Thymus (tissue), 14 donors: ENCODE data around the gene ZMYND11. TPM values are rescaled to one million over a fixed set of nuclear protein-coding genes. Genes with fewer than 3 reads are reported as not detected.
A peak's percentile ranks its signal among the peaks of the same experiment; 100 is the strongest.

ENCODE experiments used
- DNase-seq, 9 donors: peaks; one replicate each; pipeline ENCODE4 v3.0.0-alpha.2; 2013; ENCODE audit warnings: low spot score in 9 of 9, low read depth in 6 of 9, missing footprints in 1 of 9
- H3K27ac ChIP-seq, 2 donors: one replicate each; pipeline ENCODE4 v1.5.1; 2013; ENCODE audit warnings: control low read depth in 1 of 2, low read depth in 1 of 2, low read length in 1 of 2, mild to moderate bottlenecking in 1 of 2, moderate library complexity in 1 of 2
- H3K27me3 ChIP-seq, 2 donors: one replicate each; pipeline ENCODE4 v1.5.1; 2013; ENCODE audit warnings: low read length in 1 of 2; ENCODE audit not compliant: control insufficient read depth in 2 of 2, insufficient read depth in 1 of 2
- H3K36me3 ChIP-seq, 2 donors: one replicate each; pipeline ENCODE4 v1.5.1; 2013; ENCODE audit warnings: low read length in 1 of 2, mild to moderate bottlenecking in 1 of 2, moderate library complexity in 1 of 2; ENCODE audit not compliant: control insufficient read depth in 2 of 2, insufficient read depth in 2 of 2
- H3K4me1 ChIP-seq, 2 donors: one replicate each; pipeline ENCODE4 v1.5.1; 2013; ENCODE audit warnings: low read length in 2 of 2; ENCODE audit not compliant: control insufficient read depth in 2 of 2, insufficient read depth in 2 of 2
- H3K4me3 ChIP-seq, 2 donors: one replicate each; pipeline ENCODE4 v1.5.1; 2013; ENCODE audit warnings: low read length in 2 of 2, control low read depth in 1 of 2, mild to moderate bottlenecking in 1 of 2
- H3K9me3 ChIP-seq, 2 donors: one replicate each; pipeline ENCODE4 v1.5.1; 2013; ENCODE audit warnings: low read length in 1 of 2, mild to moderate bottlenecking in 1 of 2; ENCODE audit not compliant: control insufficient read depth in 2 of 2, insufficient read depth in 1 of 2
- WGBS: extraction: QIAGEN DNeasy Blood & Tissue Kit; methylation state at CpG from one replicate; pipeline ENCODE4 v1.1.7; 2013; 5-methylcytosine and 5-hydroxymethylcytosine counted together
- long read RNA-seq, 10 donors: transcript quantifications; one replicate each; lab custom pipeline, GENCODE V29; 2026
- polyA plus RNA-seq: library from polyadenylated mRNA; stranded (reverse); fragments of 200-250 nt; gene quantifications from one replicate; pipeline ENCODE4 v1.2.3, GENCODE V29; 2013
- total RNA-seq: library from RNA; stranded (reverse); fragments of 120-200 nt; gene quantifications from one replicate; pipeline ENCODE4 v1.2.4, GENCODE V29; 2013
- donor health status: healthy.

Gene ZMYND11
- total RNA-seq (30.9 TPM), polyA plus RNA-seq (45.0 TPM)
- long read RNA-seq, donor 1, result 0 reads
- long read RNA-seq, donor 2, result 0 reads
- long read RNA-seq, donor 3, full-length matches to known transcripts, result 3 of 3 reads
- long read RNA-seq, donor 3, partial matches to known transcripts, result 0 of 3 reads
- long read RNA-seq, donor 3, other reads (novel, unspliced or antisense), result 0 of 3 reads
- long read RNA-seq, donor 4, full-length matches to known transcripts, result 1 of 1 reads
- long read RNA-seq, donor 4, partial matches to known transcripts, result 0 of 1 reads
- long read RNA-seq, donor 4, other reads (novel, unspliced or antisense), result 0 of 1 reads
- long read RNA-seq, donor 5, full-length matches to known transcripts, result 2 of 12 reads
- long read RNA-seq, donor 5, partial matches to known transcripts, result 10 of 12 reads
- long read RNA-seq, donor 5, other reads (novel, unspliced or antisense), result 0 of 12 reads
- long read RNA-seq, donor 6, partial matches to known transcripts, result 0 of 5 reads
- long read RNA-seq, donor 6, other reads (novel, unspliced or antisense), result 5 of 5 reads
- long read RNA-seq, donor 7, full-length matches to known transcripts, result 1 of 1 reads
- long read RNA-seq, donor 7, partial matches to known transcripts, result 0 of 1 reads
- long read RNA-seq, donor 7, other reads (novel, unspliced or antisense), result 0 of 1 reads
- long read RNA-seq, donor 8, partial matches to known transcripts, result 7 of 7 reads
- long read RNA-seq, donor 8, other reads (novel, unspliced or antisense), result 0 of 7 reads
- long read RNA-seq, donor 9, full-length matches to known transcripts, result 1 of 1 reads
- long read RNA-seq, donor 9, partial matches to known transcripts, result 0 of 1 reads
- long read RNA-seq, donor 9, other reads (novel, unspliced or antisense), result 0 of 1 reads
- long read RNA-seq, donor 10, partial matches to known transcripts, result 0 of 2 reads
- long read RNA-seq, donor 10, other reads (novel, unspliced or antisense), result 0 of 2 reads

DNA sequence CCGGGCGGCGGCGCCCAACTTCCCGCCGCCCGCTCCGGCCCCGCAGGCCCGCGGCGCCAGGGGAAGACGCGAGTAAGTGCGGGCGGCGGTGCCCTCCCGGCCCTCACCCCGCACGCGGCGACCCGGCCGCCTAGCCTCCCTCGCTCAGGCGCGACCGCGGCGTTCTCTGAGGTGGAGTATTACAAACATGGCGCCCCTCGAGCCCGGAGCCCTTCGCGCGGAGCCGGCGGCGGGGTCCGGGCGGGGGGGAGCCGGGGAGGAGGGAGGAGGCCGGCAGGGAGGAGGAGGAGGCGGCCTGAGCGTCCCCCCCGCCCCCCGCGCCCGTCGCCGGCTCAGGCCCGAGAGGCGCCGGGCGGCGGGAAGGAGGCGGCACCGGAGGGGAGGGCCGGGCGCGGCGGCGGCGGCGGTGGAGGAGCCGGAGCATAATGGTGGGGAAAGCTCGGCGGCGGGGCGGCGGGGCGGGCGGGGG lies at the start of gene ZMYND11:
Gene ZMYND11, plus strand, starts transcription at position 324 of the 469 bp plus-strand sequence. CDS start 44,558 bp downstream, outside the sequence.
- DNase-seq, result peak in 7 of 9 donors; percentile 4 to 70 (median 39)
- Histone ChIP-seq H3K4me3 (peak within 1 kb of the TSS; percentile 68 to 93), H3K9me3 (no peaks in the 10 kb centered on the region), H3K36me3 (no peaks in the 10 kb centered on the region), H3K27ac (peak within 1 kb of the TSS; percentile 74 to 89), H3K27me3 (peaks cover 6 to 30% of the 10 kb centered on the region in 2 donors), H3K4me1 (peaks cover 11 to 12% of the 10 kb centered on the region in 2 donors)
- under 1% methylated on average over 71 of the region's 73 CpGs for WGBS

DNA sequence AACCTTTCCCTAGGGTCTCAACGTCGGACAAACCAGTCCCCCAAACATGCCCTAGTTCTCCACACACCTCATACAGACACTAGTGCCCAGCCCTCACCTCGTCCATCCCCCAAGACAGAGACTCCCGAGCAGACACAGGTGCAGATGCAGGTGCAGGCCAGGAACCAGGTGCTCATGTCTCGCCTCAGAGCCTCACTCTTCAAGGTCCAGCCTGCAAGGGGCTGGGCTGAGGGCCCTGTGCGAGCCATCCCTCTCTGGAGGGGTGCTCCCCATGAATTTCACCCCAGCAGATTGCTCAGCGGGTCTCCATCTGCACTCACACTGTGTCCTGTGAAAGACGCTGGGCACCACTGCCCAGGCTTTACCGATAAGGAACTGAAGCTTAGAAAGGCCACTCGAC lies 49.2 kb upstream of the ZMYND11 start:
- Histone ChIP-seq H3K27ac (no peak overlapping the region), H3K36me3 (no peaks in the 10 kb centered on the region), H3K4me1 (no peaks in the 10 kb centered on the region), H3K27me3 (no peaks in the 10 kb centered on the region), H3K9me3 (no peaks in the 10 kb centered on the region), H3K4me3 (no peak overlapping the region)
- 94% methylated on average over 10 of the region's 10 CpGs for WGBS
- no peak for DNase-seq

DNA sequence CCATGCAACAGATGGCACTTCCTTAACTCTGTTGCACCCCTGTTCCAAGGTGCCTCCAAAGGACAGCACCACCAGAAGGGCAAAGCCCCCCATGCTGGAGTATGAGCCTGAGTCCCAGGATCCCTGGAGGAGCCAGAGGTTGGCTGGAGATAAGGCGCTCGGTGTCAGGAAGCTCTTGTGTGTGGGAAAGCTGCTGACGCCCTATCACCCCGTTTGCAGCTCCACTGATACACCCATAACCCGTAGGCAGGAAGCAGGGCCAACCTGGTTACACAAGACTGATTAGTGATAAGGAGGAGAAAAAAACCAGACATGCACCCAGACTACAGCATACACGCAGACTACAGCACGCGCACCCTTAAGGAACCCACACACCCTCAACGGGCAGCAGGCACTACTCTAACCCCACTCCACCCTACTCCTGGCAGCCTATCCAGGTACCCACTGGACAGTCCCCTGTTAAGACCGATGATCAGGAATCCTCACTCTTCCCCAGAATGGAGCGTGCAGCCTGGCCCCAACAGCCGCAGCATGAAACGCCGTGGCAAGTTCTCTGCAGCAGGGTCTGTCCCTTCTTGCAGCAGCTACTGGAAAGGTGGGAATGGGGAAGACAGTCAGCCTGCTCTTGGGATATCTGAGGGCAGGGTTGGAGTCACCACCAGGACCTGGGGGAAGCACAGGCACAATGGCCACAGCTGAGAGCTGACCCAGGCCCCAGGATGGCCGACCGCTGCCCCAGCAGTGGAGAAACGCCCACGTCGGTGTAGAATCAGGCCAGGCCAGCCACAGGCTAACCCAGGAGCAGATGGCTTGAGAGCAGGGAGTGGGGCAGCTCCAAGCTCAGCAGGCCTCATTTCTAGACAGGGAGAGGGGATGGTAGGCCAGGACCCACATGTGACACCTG lies 47.8 kb upstream of the ZMYND11 start:
- H3K36me3 ChIP-seq, result no peaks in the 10 kb centered on the region
- H3K4me3 ChIP-seq, result no peak overlapping the region
- no peaks in the 10 kb centered on the region for H3K27me3 ChIP-seq
- no peak overlapping the region for H3K27ac ChIP-seq
- peaks cover 0 to 1% of the 10 kb centered on the region in 2 donors for H3K9me3 ChIP-seq
- 72% methylated on average over 19 of the region's 19 CpGs for WGBS
- DNase-seq, result peak in 1 of 9 donors; percentile 15
- H3K4me1 ChIP-seq, result no peaks in the 10 kb centered on the region

DNA sequence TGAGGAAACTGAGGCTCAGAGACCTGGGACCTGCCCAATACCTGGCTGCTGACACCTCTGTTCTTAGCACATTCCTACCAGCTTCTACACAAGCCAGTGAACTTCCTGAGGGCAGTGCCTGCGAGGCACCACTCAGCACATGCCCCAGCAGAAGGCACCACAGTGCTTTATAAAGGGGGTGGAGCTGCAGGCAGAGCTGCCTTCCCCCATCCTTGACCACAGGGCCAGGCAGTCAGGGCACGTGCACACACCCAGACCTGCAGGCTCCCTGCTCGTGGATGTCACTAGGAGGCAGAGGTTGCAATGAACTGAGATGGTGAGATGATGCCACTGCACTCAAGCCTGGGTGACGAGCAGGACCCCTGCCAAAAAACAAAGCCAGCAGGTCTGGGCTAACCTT lies 47.0 kb upstream of the ZMYND11 start:
- H3K9me3 ChIP-seq, result peaks cover 0 to 1% of the 10 kb centered on the region in 2 donors
- H3K36me3 ChIP-seq, result no peaks in the 10 kb centered on the region
- DNase-seq, result no peak
- no peak overlapping the region for H3K4me3 ChIP-seq
- H3K27me3 ChIP-seq, result no peaks in the 10 kb centered on the region
- 69% methylated on average over 4 of the region's 4 CpGs for WGBS
- no peaks in the 10 kb centered on the region for H3K4me1 ChIP-seq
- no peak overlapping the region for H3K27ac ChIP-seq

DNA sequence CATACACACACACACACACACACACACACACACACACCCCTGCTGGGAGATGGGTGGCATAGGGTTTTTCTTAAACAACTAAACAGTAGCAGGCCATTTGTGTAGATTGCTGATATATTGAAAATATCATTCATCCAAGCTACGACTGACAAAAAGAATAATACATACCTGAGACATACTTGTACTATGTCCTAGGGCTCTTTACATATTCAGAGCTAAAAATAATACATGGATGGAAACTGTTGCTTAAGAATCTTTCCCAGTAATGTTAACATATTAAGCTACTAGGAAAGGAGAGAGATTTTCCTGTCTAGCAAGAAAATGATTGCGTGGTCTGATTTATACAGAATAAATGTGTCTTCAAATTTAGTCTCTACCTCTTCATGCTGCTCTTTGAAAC lies 46.0 kb upstream of the ZMYND11 start:
- no peaks in the 10 kb centered on the region for H3K27me3 ChIP-seq
- H3K36me3 ChIP-seq, result no peaks in the 10 kb centered on the region
- H3K9me3 ChIP-seq, result peaks cover 0 to 1% of the 10 kb centered on the region in 2 donors
- H3K4me3 ChIP-seq, result no peak overlapping the region
- no peaks in the 10 kb centered on the region for H3K4me1 ChIP-seq
- no peak overlapping the region for H3K27ac ChIP-seq
- DNase-seq, result no peak
- WGBS, result 95% methylated on average over 2 of the region's 2 CpGs

DNA sequence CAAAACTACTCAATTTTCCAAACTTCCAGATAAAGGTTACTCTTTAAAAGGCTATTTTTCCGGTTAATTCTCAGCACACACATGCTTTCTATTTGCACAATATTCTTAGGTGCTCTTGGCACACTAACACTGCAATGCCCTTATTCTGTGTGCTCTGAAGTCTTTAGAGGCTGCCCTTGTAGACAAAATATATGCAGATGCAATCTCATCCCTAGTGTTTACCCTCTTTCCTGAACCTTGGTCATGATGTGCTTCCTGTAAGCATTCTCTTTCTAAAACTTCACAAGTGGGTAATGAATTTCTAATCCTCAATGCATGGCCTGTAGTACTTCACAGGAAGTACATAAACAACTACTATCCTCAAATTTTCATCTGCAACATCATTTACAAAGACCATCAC lies 45.1 kb upstream of the ZMYND11 start:
- Histone ChIP-seq H3K9me3 (peaks cover 0 to 1% of the 10 kb centered on the region in 2 donors), H3K36me3 (no peaks in the 10 kb centered on the region), H3K4me3 (no peak overlapping the region), H3K4me1 (no peaks in the 10 kb centered on the region), H3K27me3 (no peaks in the 10 kb centered on the region), H3K27ac (no peak overlapping the region)
- no peak for DNase-seq
- WGBS, result 97% methylated on average over 1 of the region's 1 CpG

DNA sequence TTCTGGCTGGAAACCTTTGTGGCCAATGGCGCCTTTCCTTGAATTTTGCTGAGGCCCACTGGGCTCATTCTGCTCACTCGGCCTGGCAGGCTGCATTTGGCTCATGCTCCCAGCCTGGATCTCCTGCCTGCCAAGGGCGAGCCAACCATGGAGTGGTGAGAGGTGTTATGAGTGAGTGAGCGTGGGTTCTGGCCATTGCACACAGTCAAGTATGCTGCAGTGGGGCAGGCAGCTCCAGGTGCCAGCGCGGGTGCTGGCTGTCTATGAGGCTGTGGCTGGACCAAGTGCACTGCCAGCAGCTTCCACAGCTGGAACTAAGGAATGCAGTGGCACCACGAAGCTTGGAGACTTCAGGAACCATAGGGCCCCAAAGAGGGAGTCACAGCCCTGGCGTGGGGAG lies 43.9 kb upstream of the ZMYND11 start:
- H3K4me3 ChIP-seq, result no peak overlapping the region
- 97% methylated on average over 8 of the region's 8 CpGs for WGBS
- no peak overlapping the region for H3K27ac ChIP-seq
- no peak for DNase-seq
- H3K36me3 ChIP-seq, result no peaks in the 10 kb centered on the region
- H3K9me3 ChIP-seq, result peaks cover 3 to 5% of the 10 kb centered on the region in 2 donors
- no peaks in the 10 kb centered on the region for H3K27me3 ChIP-seq
- H3K4me1 ChIP-seq, result no peaks in the 10 kb centered on the region

DNA sequence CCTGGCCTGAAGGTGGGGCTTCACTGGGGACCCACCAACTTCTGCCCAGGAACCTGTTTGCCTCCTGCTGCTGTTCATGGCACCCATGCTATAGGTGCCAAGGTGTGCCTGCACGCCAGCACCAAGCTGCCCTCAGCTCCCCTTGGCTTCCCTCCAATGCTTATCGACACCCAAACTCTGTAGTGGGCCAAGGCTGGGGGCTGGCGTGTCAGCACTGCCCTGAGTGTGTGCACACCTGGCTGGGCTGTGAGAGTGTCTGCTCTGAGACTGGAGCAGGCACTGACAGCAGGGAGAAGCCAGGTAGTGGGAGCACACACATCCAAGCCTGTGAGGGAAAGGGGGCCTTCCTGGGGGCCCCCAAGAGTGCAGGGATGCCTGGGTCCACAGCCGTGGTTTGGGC lies 43.1 kb upstream of the ZMYND11 start:
- Histone ChIP-seq H3K4me1 (no peaks in the 10 kb centered on the region), H3K27me3 (no peaks in the 10 kb centered on the region), H3K27ac (no peak overlapping the region), H3K36me3 (no peaks in the 10 kb centered on the region), H3K4me3 (no peak overlapping the region), H3K9me3 (peaks cover 3 to 8% of the 10 kb centered on the region in 2 donors)
- no peak for DNase-seq
- WGBS, result 89% methylated on average over 4 of the region's 4 CpGs
